Measurements from ENCODE around the gene TMEM214.
"Not testable (repeated sequence)": the region's sequence is repeated elsewhere in the genome, so short reads cannot be mapped to it uniquely, and the experiment has no call there.

The TMEM214 gene

DNA sequence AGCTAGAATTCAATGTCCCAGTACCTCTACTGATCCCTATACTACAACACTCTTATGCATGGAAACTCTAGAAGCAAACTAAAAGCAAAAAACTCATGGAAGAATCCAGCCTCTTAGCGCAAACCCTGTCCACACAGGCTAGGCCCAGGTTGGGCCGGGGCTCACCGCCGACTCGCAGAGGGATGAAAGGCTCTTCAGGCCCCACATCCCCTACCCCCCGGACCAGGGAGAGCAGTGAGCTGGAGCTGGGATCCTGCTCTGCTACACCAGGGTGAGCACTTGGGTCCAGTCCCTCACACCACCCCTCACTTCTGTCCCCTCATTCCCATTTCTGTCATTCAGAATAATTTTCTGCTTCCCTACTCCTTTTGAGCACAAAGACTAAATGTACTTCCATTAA lies 36.7 kb downstream of the TMEM214 start:
- DNase-seq (ENCODE audit: low read depth in 2 of 3, low spot score in 1 of 3), result no peak

- no peak for DNase-seq (ENCODE audit: low read depth in 2 of 3, low spot score in 1 of 3)
Measured at GRCh38 chr2:27069961-27070618, 37.3 kb downstream of the TMEM214 start.

- DNase-seq (ENCODE audit: low read depth in 2 of 3, low spot score in 1 of 3), result no peak
Measured at GRCh38 chr2:27070653-27071276, 38.0 kb downstream of the TMEM214 start.

- DNase-seq (ENCODE audit: low read depth in 2 of 3, low spot score in 1 of 3), result peak; percentile 78 to 85 (median 82)
Measured at GRCh38 chr2:27071277-27071989, 38.7 kb downstream of the TMEM214 start, which contains the start of gene OST4. Gene OST4 (minus strand): TSS chr2:27071654.

- peak in 2 of 3 donors; percentile 41 to 49 for DNase-seq (ENCODE audit: low read depth in 2 of 3, low spot score in 1 of 3)
Measured at GRCh38 chr2:27071990-27072830, 39.4 kb downstream of the TMEM214 start.

GRCh38 chr2:27072920-27073319 lies 40.2 kb downstream of the TMEM214 start:
- no peak for DNase-seq (ENCODE audit: low read depth in 2 of 3, low spot score in 1 of 3)

DNA sequence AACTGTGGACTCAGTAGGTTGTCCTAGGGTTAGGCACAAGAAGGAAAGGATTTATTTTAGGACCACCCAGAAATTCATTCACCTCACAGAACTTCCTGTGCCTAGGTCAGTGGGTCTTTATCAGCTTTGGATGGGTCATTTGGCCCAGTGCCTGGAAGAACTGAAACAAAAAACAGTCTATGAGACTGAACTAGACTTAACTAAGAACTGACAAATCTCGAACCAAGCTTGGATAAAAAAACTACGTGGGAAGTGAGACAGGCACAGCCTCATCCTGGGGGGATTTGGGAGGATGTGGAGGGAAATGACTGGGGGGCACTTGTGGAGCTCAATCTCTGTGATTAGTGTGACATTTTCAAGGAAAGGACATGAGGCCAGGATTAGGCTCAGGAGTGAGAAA lies 41.0 kb downstream of the TMEM214 start:
- DNase-seq (ENCODE audit: low read depth in 2 of 3, low spot score in 1 of 3), result no peak

DNA sequence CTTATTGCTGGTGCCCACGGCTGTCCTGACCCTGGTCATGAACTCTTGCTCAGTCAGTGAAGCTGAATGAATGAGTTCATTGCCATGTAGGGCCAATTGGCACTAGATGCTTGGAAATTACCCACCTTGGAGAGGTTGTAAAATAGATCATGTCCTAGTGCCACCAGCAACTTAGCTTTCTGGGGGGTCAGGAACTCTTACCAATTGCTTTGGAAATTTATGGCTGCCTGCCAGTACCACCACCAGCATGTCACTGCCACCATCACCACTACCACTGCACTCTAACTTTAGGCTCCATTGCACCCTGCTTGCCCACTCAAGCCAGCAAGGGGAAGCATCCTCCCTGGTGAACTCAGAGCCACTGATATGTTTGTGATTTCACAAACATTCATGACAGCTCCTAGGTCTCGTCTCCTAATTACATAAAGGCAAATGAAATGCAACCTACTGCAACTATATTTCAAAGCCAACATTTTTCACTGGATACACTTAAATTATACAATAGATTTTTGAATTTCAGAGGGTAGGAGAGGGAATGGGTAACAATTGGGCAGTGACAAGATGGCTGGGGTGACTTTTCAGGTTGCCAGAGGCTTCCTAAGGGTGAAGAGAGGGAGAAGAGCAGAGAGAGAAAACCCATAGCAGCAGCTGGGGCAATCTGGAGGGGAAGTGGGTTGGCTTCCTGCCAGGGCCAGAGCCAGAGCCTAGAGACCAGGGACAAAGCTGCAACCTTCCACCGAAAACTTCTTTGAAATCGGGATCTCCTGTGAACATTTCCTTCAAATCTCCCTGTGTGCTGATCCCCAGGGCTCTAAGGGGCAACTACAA lies 42.2 kb downstream of the TMEM214 start:
- DNase-seq (ENCODE audit: low read depth in 2 of 3, low spot score in 1 of 3), result peak in 1 of 3 donors; percentile 26

- not testable (repeated sequence) for DNase-seq (ENCODE audit: low read depth in 2 of 3, low spot score in 1 of 3)
Measured at GRCh38 chr2:27075566-27075871, 42.8 kb downstream of the TMEM214 start.

DNA sequence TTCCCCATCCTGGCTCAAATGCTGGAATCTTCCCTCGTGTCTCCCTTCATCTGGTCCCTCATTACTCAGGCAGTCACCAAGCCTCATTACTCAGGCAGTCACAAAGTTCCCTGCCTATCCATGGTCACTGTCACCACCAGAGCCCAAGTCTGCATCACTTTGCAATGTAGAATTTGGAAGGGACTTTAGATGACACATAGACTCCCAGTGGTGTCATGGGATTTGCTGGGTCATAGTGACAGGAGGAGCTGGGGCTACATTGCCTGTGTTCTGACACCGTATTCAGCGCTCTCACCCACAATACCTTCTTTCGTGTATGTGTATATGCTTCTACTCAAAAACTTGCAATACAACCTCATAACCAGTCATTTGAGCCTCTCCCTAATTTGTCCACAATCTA lies 43.6 kb downstream of the TMEM214 start:
- no peak for DNase-seq (ENCODE audit: low read depth in 2 of 3, low spot score in 1 of 3)

- no peak for DNase-seq (ENCODE audit: low read depth in 2 of 3, low spot score in 1 of 3)
Measured at GRCh38 chr2:27077231-27077630, 44.5 kb downstream of the TMEM214 start.

- no peak for DNase-seq (ENCODE audit: low read depth in 2 of 3, low spot score in 1 of 3)
Measured at GRCh38 chr2:27078267-27079194, 45.8 kb downstream of the TMEM214 start, which contains the start of gene EMILIN1. Gene EMILIN1 (plus strand): TSS chr2:27078615. CDS start chr2:27079066, 451 bp downstream.

GRCh38 chr2:27079233-27080139 lies 46.7 kb downstream of the TMEM214 start:
- DNase-seq (ENCODE audit: low read depth in 2 of 3, low spot score in 1 of 3), result no peak

DNA sequence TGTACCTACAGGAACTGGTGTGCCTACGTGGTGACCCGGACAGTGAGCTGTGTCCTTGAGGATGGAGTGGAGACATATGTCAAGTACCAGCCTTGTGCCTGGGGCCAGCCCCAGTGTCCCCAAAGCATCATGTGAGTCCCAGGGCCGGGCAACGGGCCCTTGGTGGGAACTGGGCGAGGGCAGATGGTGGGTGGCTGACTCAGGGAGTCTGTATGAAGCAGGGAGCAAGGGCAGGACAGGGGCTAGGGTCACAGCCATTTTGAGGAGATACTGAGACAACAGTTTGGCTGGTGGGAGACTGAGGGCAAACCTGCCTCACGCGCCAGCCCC lies 47.3 kb downstream of the TMEM214 start:
- no peak for DNase-seq (ENCODE audit: low read depth in 2 of 3, low spot score in 1 of 3)

DNA sequence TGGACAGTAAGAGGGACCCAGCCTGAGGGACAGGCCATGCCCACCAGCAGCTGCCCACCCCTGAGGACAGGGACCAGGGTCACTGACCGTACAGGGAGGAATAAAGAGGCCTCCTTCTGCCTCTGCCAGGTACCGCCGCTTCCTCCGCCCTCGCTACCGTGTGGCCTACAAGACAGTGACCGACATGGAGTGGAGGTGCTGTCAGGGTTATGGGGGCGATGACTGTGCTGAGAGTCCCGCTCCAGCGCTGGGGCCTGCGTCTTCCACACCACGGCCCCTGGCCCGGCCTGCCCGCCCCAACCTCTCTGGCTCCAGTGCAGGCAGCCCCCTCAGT lies 47.8 kb downstream of the TMEM214 start:
- no peak for DNase-seq (ENCODE audit: low read depth in 2 of 3, low spot score in 1 of 3)

DNA sequence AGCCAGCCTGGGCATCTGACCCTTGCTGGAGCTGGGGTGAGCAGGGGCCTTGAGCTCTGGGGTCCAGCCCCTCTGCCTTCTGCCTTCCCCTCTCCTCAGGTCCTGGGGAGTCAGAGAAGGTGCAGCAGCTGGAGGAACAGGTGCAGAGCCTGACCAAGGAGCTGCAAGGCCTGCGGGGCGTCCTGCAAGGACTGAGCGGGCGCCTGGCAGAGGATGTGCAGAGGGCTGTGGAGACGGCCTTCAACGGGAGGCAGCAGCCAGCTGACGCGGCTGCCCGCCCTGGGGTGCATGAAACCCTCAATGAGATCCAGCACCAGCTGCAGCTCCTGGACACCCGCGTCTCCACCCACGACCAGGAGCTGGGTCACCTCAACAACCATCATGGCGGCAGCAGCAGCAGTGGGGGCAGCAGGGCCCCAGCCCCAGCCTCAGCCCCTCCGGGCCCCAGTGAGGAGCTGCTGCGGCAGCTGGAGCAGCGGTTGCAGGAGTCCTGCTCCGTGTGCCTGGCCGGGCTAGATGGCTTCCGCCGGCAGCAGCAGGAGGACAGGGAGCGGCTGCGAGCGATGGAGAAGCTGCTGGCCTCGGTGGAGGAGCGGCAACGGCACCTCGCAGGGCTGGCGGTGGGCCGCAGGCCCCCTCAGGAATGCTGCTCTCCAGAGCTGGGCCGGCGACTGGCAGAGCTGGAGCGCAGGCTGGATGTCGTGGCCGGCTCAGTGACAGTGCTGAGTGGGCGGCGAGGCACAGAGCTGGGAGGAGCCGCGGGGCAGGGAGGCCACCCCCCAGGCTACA lies 49.4 kb downstream of the TMEM214 start:
- no peak for DNase-seq (ENCODE audit: low read depth in 2 of 3, low spot score in 1 of 3)

DNA sequence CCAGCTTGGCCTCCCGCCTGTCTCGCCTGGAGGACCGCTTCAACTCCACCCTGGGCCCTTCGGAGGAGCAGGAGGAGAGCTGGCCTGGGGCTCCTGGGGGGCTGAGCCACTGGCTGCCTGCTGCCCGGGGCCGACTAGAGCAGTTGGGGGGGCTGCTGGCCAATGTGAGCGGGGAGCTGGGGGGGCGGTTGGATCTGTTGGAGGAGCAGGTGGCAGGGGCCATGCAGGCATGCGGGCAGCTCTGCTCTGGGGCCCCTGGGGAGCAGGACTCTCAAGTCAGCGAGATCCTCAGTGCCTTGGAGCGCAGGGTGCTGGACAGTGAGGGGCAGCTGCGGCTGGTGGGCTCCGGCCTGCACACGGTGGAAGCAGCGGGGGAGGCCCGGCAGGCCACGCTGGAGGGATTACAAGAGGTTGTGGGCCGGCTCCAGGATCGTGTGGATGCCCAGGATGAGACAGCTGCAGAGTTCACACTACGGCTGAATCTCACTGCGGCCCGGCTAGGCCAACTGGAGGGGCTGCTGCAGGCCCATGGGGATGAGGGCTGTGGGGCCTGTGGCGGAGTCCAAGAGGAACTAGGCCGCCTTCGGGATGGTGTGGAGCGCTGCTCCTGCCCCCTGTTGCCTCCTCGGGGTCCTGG lies 50.1 kb downstream of the TMEM214 start:
- no peak for DNase-seq (ENCODE audit: low read depth in 2 of 3, low spot score in 1 of 3)
